ENCODE results near the gene LSM6.

LSM6 gene

DNA sequence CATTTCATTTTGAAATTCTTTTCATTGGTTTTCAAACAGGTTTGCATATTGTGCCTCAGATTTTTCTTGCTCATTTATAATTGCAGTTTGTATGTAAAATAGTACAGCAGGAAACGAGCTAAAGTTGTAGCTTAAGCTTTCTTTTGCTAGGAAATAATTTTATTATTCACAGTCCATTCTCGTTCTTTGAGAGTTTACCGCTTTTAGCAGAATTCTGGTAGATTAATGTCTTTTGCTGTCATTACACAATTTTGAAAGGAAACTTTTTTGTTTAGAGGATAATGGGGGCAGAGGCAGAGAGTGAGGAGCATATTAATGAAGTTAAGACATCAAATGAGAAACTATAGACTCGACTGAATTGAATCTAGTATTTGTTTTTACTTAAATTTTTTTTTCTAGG lies 10.5 kb downstream of the LSM6 start:
- DNase-seq (ENCODE audit: low read depth in 2 of 2), result no peak

DNA sequence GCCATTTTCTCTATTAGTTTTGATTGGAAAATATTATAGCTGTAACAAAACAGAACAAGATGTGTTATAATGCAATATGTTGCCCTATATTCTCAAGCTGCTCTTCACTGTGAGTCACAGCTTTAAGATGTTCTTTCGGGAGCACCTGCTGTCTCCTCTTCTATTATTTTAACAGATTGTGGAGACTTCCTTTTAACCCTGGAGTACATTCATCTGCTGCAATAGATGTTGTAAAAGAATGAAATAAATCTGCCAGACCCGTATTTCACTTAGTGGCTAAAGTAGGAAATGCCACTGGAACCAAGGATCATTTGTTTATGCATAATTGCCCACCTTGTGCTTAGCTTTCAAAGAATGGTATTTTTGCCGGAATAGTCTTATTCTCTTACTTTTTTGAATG lies 11.1 kb downstream of the LSM6 start:
- DNase-seq (ENCODE audit: low read depth in 2 of 2), result no peak

DNA sequence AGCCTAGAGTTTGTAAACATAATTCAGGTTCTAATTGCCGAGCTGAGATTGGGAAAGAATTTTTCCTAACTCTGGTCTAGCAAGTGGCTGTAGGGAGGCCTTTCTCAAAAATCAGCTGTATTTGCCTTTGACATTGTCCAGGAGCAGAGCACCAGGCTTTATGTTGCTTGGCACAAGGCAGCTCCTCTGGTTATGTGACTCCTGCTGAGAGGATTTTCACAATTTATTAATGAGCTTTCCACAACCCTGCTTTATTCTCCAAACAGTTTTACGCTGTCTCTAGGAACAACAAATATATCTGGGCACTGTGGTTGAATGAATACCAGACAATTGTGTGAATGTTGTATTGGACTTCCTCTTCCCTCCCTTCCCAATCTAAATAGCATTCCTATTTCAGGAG lies 14.9 kb downstream of the LSM6 start:
- no peak for DNase-seq (ENCODE audit: low read depth in 2 of 2)

DNA sequence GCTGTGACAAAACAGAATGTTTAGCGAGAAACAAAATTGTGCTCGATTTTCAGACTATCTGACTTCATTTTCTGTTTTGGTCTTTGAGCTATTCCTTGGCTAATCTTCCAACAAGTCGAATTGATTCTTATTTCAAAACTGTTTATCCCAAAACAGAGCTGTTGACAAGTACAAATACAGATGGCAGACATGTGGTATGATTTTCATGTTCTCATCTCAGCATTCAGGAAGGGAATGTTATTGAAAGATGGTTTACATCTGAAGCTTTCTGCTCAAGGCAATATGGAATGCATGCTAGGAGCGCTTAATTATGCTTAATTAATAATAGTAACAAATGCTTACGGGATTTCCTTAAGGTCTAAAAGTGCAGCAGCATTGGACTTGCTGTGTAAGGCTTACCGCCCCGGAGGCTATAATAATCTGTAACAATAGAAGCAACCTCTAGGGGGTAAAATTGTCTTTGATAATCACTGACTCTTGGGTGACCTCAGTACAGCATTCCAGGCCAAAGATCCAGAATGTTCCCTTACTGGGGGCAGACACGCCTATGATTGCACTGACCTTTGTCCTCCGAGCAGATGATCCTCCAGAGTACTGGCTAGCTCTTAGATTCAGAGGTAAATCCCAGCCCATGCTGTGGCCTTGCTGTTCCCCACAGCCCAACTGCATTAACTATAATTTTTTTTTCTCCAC lies 16.4 kb downstream of the LSM6 start:
- DNase-seq (ENCODE audit: low read depth in 2 of 2), result no peak

DNA sequence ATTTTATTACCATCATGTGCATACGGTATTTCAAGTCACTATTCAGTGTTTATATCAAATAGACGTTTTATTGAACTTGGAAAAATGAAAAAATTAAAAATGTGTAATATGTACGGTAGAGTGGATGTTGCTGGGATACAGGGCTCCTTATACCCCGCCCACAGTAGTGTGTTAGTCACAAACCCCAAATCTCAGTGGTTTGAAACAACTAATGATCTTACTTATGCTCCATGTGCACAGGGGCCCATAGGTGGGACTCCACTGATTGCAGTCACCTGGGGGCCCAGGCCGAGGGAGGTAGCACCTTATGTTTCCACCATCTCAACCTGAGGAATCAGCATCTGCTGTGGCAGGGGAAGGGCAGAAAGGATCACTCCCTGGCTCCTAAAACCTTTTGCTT lies 18.1 kb downstream of the LSM6 start:
- DNase-seq (ENCODE audit: low read depth in 2 of 2), result no peak

DNA sequence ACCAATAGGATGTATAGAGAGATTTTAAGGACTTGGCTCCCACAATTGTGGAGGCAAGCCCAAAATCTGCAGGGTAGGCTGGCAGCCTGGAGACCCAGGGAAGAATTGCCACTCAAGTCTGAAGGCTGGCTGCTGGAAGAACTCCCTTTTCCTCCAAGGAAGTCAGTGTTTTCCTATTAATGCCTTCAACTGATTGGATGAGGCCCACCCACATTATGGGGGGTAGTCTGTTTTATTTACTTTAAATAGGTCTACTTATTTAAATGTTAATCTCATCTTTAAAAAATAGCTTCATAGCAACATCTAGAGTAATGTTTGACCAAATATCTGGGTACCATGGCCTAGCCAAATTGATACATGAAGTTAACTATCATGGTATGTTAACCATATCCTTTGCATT lies 18.7 kb downstream of the LSM6 start:
- DNase-seq (ENCODE audit: low read depth in 2 of 2), result no peak

DNA sequence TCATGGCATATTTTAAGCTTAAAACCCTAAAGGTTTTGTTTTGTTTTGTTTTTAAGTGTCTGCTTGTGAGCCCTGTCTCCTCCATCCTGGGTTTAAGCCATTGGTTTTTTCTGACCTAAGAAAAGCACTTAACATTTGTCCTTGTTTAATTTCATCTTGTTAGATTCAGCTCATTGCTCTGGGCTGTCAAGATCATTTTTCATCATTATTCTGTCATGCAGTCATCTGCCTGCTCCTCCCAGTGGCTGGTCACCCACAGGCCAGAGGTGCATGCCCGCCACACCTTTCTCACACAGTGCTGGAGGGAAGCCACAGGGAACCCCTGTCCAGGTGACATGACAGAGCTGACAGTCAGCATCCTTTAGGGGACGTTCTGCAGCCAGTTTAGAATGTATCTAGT lies 27.1 kb downstream of the LSM6 start:
- DNase-seq (ENCODE audit: low read depth in 2 of 2), result no peak

DNA sequence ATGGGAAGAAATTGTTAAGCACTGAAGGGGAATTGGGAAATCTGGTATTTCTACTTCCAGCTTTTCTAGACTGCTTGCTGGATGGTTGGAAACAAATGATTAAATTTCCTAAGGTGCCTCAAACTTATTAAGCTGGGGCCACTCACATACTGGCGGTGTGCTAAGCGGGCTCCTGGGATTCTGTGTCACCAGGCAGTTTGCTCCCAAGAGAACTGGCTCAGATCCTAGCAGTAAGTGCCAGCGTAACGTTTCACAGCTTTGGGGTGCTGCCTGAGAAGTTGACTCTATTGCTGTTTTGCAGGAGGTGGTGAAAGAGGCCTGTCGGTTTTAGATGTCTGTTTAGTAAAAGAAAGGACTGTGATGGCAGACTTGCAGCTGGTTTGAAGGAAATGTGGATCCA lies 31.9 kb downstream of the LSM6 start:
- no peak for DNase-seq (ENCODE audit: low read depth in 2 of 2)

DNA sequence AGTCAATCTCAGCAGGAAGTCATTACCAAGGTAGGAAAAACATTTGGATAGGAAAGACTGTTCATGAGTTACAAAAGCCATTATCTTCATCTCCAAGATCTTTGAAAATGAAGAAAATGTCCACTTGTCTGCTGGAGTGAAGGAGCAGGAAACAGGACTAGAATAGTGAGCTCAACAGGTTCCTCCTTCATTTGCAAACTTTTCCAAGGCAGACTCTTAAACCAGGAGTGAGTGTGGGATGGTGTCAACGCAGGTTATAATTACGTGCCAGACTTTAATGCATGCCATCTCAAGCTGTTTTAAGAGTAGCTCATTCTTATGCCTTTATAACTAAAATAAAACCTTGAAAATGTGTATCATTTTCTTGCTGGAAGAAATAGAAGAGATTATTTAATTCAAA lies 35.4 kb downstream of the LSM6 start:
- DNase-seq (ENCODE audit: low read depth in 2 of 2), result no peak

DNA sequence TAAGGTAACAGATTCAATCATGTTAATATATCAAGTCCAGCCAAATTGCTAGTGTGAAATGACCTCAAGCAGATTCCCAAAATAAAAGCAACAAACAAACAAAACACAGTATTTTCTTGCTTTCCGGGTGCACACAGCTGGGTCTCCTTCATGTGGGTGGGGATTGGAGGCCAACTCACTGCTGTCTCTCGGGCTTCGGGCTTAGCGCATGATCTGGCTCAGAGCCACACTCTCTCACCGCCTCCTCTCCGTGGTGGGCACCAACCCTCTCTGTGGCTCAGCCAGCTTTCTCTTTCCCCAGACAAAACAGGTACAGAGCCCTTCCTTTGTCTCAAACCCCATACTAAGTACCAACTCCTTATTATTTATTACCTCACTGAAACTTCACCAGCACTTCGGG lies 35.9 kb downstream of the LSM6 start:
- no peak for DNase-seq (ENCODE audit: low read depth in 2 of 2)

DNA sequence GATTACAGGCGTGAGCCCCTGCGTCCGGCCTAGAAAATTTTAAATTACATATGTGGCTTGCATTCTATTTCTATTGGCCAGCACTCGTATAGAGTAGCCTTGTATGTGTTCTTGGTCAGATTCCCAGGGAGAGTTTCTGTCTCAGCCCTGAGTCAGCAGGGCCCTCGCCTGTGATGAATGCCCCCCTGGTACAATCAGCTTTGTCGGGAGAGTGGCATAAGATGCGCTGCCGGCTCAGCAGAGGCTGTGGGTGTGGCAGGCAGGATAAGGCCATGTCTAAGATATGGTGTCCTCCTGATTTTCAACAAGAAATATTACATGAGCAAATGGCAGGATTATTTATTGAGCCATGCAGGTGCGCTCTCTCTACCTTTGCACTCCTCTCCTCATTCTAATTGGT lies 37.3 kb downstream of the LSM6 start:
- no peak for DNase-seq (ENCODE audit: low read depth in 2 of 2)

DNA sequence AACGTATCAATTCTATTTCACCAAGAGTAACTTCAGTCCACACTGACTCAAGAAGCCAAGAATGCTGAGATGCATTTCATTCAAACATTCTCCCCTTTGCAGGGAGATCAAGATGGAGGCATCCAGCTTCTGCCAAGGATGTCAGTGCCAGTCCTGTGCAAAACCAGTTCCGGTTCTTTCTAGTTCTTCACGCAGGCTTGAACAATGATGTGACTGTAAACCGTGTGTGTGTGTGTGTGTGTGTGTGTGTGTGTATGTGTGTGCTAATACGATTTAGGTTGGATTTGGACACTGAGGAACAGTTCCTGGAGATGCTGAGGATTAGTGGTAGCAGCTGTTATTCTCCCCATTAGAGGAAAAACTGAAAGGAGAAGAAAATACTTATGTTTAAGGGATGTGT lies 38.7 kb downstream of the LSM6 start, which contains the start of gene REELD1:
TSS of gene REELD1 (plus strand) at position 301 of the 400 bp plus-strand sequence. CDS start 2,415 bp downstream, outside the sequence.
- no peak for DNase-seq (ENCODE audit: low read depth in 2 of 2)

DNA sequence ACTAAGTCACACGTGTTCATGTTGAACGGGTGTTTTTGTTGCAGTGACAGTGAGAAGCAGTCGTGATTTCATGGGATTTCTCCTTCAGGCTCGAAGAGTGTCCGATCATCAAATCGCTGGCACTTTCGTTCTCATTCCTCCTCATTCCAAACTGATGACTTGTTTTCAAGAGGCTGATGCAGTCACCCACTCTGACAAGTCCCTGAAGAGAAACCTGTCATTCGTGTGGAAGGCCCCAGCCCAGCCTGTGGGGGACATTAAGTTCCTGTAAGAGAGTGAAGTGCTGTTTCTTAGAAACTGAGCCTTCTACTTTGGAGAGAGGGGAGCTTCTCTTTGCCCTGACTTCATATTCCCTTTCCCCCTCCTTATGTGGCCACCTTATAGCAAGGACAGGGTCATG lies 46.8 kb downstream of the LSM6 start:
- no peak for DNase-seq (ENCODE audit: low read depth in 2 of 2)

DNA sequence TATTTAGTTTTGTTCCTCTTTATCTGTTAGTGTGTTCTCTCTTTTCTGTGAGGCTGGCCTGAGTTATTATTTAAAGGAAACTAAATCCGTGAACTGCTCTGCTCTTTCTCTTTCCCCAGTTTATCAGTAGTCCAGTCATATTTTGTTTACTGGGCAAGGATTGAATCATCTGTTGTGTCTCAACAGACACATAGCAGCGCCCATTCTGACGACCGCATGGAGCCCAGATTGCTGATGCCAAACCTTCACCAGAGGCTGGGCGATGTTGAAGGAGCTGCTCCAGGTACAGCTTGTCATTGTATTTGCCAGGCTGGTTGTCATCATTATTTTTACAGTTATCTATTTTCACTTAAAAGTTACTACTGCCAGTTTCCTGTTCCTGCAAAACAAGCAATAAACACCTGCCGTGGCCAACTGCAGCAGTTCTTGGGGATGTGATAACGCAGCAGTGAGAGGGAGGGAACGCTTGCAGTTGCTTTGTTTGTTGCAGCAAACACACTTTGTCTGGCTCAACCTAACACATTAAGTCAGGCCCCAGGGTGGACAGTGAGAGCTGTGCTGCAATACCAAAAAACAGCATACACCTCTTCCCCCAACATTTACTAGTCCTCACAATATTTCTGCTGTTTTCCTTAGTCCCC lies 48.9 kb downstream of the LSM6 start:
- no peak for DNase-seq (ENCODE audit: low read depth in 2 of 2)

DNA sequence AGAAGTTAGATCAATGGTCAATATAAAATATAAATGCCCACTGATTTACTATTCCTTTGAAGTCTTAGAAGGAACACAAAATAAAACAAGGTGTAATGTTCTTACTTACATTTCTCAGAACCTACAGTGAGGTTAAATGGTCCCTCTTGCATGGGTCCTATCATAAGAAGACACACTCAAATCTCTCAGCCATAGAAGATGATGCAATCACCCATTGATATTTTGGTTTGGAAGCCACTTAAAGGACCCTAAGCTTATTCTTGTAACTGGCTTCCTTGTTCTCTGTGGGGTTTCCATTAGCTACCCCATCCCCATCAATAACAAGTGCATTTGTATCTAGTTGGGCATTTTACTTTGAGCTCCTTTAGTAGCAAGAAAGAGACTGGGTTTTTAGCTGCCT lies 53.9 kb downstream of the LSM6 start:
- DNase-seq (ENCODE audit: low read depth in 2 of 2), result no peak

DNA sequence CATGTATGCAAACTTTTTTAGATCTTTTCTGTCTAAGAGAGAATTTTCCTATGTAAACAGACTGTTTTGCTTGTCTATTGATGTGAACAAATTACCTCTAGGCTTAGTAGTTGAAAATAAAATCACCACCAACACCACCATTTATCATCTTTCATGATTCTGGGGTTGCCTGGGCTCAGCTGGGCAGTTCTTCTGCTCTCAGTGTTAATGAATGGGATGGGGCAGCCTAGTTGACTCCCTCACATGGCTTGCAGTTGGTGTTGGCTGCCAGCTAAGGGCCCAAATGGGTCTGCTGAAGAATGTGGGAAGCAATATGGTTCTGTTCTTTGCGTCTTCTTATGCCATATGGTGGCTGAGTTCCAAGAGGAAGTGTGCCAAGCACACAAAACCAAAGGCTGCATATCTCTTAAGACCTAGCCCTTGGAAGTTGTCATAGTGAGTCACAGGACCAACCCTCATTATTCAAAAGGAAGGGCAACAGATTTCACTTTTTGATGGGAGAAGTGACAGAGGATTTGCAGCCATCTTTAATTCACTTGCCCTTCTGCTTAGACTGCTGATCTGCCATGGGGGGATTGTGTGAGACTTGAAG lies 56.7 kb downstream of the LSM6 start:
- DNase-seq (ENCODE audit: low read depth in 2 of 2), result no peak

DNA sequence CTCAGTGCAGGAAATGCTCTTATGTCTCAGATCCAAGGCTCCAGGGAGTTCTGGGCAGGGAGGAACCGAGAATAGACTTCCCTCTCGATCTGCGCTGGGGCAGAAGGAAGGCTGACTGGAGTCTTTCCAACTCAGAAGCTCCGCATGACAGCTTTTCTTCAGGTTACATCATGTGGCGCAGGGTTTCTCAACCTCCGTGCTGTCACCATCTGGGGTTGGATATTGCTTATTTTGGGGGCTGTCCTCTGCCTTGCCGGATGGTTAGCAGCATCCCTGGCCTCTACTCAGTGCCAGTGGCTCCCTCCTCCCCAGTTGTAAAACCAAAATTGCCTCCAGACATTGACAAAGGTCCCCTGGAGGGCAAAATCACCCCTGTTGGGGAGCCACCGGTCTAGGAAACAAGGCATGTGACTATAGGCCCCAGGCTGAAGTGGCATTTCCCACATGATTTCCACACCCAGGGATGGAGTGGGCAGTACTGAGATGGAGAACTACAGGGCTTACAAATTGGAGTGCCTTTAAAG lies 60.2 kb downstream of the LSM6 start:
- no peak for DNase-seq (ENCODE audit: low read depth in 2 of 2)

DNA sequence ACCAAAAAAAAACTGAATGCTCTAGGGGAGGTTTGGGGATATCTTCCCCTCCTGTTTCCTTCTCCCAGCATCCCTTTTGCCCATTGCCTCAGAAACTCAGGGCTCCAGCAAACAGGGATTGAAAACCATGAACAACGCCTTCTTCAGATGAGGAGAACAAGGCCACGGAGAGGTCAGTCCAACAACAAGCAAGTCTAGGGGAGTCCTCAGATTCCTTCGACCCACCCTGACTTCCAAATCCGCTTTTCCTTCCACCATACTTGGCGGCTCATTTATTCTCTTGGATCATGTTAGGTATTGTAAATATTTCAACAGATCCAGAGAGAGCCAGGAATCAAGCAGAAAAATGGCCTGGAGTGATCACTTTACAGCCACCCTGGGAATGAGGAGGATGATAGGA lies 60.7 kb downstream of the LSM6 start:
- no peak for DNase-seq (ENCODE audit: low read depth in 2 of 2)

DNA sequence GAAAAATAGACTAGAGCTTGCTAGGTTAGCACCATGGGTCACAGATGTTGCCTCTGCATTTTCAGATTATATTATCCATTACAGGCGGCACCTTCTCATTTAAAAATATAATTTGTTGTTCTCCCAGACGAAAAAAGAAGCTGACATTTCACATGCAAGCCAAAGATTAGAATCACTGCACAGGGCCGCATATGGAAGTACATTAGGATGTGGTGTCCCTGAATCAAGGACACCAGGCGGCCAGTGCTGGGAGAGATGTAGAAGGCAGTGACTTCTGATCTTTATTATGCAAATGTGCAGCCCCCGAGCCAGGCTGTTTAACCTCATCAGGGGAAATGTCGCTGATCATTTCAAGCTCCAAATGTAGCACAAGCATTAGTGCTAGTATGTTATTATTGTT lies 61.6 kb downstream of the LSM6 start:
- no peak for DNase-seq (ENCODE audit: low read depth in 2 of 2)

DNA sequence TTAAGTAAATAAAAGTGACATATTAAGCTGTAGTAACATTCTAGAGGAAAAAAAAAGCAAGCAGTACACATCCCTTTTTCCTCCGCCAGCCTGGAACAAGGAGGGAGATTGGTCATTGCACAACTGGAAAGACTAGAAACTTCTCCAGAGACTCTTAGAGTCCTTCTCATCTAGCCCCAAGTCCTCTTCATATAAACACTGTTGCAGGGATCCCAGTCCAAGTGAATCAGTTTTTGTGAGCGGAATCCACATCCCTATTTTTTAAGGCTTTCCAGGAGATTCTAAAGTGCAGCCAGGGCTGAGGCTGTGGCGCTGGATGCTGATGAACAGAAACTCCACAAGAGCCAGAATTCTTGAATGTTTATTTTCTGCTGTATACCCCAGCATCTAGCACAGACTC lies 62.6 kb downstream of the LSM6 start:
- DNase-seq (ENCODE audit: low read depth in 2 of 2), result no peak
